Neural cell (in vitro differentiated cells): ENCODE data around the gene NPM1. TPM values are rescaled to one million over a fixed set of nuclear protein-coding genes. Genes with fewer than 3 reads are reported as not detected.

Experiments used
- H2AFZ ChIP-seq: fragments of 200-600, 300-800 bp; sonication (generic), shearing (Covaris generic); 2 replicates; pipeline ENCODE4 v1.6.0; 2014; ENCODE audit warnings: low read depth, mild to moderate bottlenecking, antibody characterized with exemption, low read length, moderate library complexity
- H3F3A ChIP-seq: fragments of 200-600 bp; shearing (Covaris generic); 2 replicates; pipeline ENCODE4 v1.6.1; 2016; ENCODE audit warnings: mild to moderate bottlenecking, moderate library complexity, mixed read lengths, antibody characterized with exemption, low read length; ENCODE audit not compliant: insufficient read depth, poor library complexity, severe bottlenecking
- H3K27ac ChIP-seq: fragments of 200-600, 300-800 bp; sonication (generic), shearing (Covaris generic); 2 replicates; pipeline ENCODE4 v1.5.1; 2014; ENCODE audit warnings: mild to moderate bottlenecking, low read length, moderate library complexity
- H3K27me3 ChIP-seq: fragments of 300-800, 200-600 bp; sonication (generic), shearing (Covaris generic); 2 replicates; pipeline ENCODE4 v1.6.0; 2014; ENCODE audit warnings: mild to moderate bottlenecking, low read depth, low read length, moderate library complexity; ENCODE audit not compliant: insufficient read depth
- H3K36me3 ChIP-seq: fragments of 300-800, 200-600 bp; sonication (generic), shearing (Covaris generic); 2 replicates; pipeline ENCODE4 v1.5.1; 2014; ENCODE audit warnings: mild to moderate bottlenecking, antibody characterized with exemption, low read length, moderate library complexity; ENCODE audit not compliant: insufficient read depth
- H3K4me2 ChIP-seq: fragments of 300-800, 200-600 bp; sonication (generic), shearing (Covaris generic); 2 replicates; pipeline ENCODE4 v1.6.0; 2014; ENCODE audit warnings: mild to moderate bottlenecking, low read length
- H3K4me3 ChIP-seq: fragments of 300-800, 200-600 bp; sonication (generic), shearing (Covaris generic); 2 replicates; pipeline ENCODE4 v1.5.1; 2014; ENCODE audit warnings: mild to moderate bottlenecking, low read length, moderate library complexity
- H3K79me2 ChIP-seq: fragments of 200-600 bp; shearing (Covaris generic); replicated peaks from 2 replicates; pipeline ENCODE4 v1.6.0; 2014; ENCODE audit warnings: mild to moderate bottlenecking, low read length, moderate library complexity; ENCODE audit not compliant: insufficient read depth
- H3K9ac ChIP-seq: fragments of 300-800, 200-600 bp; sonication (generic), shearing (Covaris generic); 2 replicates; pipeline ENCODE4 v1.6.1; 2016; ENCODE audit warnings: mild to moderate bottlenecking, low read length, mixed read lengths
- H3K9me2 ChIP-seq: fragments of 200-600 bp; shearing (Covaris generic); 2 replicates; pipeline ENCODE4 v1.6.1; 2016; ENCODE audit warnings: mild to moderate bottlenecking, low read length, mixed read lengths; ENCODE audit not compliant: insufficient read depth
- H3K9me3 ChIP-seq: fragments of 200-600, 300-800 bp; sonication (generic), shearing (Covaris generic); 2 replicates; pipeline ENCODE4 v1.6.1; 2016; ENCODE audit warnings: mild to moderate bottlenecking, mixed run types, low read length, moderate library complexity, mixed read lengths
- H4K20me1 ChIP-seq: fragments of 200-600 bp; shearing (Covaris generic); 2 replicates; pipeline ENCODE4 v1.6.1; 2016; ENCODE audit warnings: mild to moderate bottlenecking, mixed run types; ENCODE audit not compliant: insufficient read depth
- CTCF ChIP-seq: fragments of 450-650 bp; IDR thresholded peaks from 2 replicates; pipeline ENCODE4 v1.5.1; 2014; ENCODE audit warnings: antibody characterized with exemption, mild to moderate bottlenecking, moderate library complexity; ENCODE audit not compliant: poor library complexity, severe bottlenecking
- EP300 ChIP-seq: fragments of 450-650 bp; conservative IDR thresholded peaks from 2 replicates; pipeline ENCODE4 v1.6.1; 2014; ENCODE audit warnings: antibody characterized with exemption, mild to moderate bottlenecking, moderate library complexity; ENCODE audit not compliant: poor library complexity, severe bottlenecking
- EZH2 ChIP-seq: fragments of 200-600, 300-800 bp; shearing (Covaris generic), sonication (generic); IDR thresholded peaks from 2 replicates; pipeline ENCODE4 v1.6.1; 2014; ENCODE audit warnings: antibody characterized with exemption, low read length, borderline replicate concordance, mild to moderate bottlenecking; ENCODE audit not compliant: insufficient read depth, poor library complexity, severe bottlenecking
- MXI1 ChIP-seq: fragments of 450-650 bp; conservative IDR thresholded peaks from 2 replicates; pipeline ENCODE4 v1.6.1; 2014; ENCODE audit warnings: antibody characterized with exemption, mild to moderate bottlenecking; ENCODE audit not compliant: poor library complexity, severe bottlenecking
- POLR2AphosphoS5 ChIP-seq: IDR thresholded peaks from 2 replicates; pipeline ENCODE4 v1.6.1; 2012
- RAD21 ChIP-seq: fragments of 450-650 bp; conservative IDR thresholded peaks from 2 replicates; pipeline ENCODE4 v1.6.1; 2014; ENCODE audit warnings: antibody characterized with exemption, mild to moderate bottlenecking, moderate library complexity
- REST ChIP-seq: IDR thresholded peaks from 2 replicates; pipeline ENCODE4 v1.6.1; 2012; ENCODE audit warnings: borderline replicate concordance
- SMC3 ChIP-seq: fragments of 450-650 bp; conservative IDR thresholded peaks from 2 replicates; pipeline ENCODE4 v1.6.1; 2014; ENCODE audit warnings: antibody characterized with exemption, mild to moderate bottlenecking, moderate library complexity; ENCODE audit not compliant: poor library complexity
- TAF1 ChIP-seq: IDR thresholded peaks from 2 replicates; pipeline ENCODE4 v1.6.1; 2012; ENCODE audit warnings: low read depth
- polyA plus RNA-seq: library from polyadenylated mRNA; depleted of rRNA; stranded (reverse); fragments of >200 nt; gene quantifications from 2 replicates; pipeline ENCODE4 v1.2.3, GENCODE V29; 2014

NPM1 gene
- polyA plus RNA-seq, 1 donor from 2014 or later, result 1,141 TPM

- no peak for TF ChIP-seq REST
- no peak for TF ChIP-seq POLR2AphosphoS5
- no peak for TF ChIP-seq MXI1
- no peak for TF ChIP-seq TAF1
- TF ChIP-seq CTCF, result no peak
- Histone ChIP-seq H3K27ac (no peak overlapping the region), H3K79me2 (no peaks in the 10 kb centered on the region), H3K9me3 (no peaks in the 10 kb centered on the region), H2AFZ (no peak overlapping the region), H4K20me1 (no peaks in the 10 kb centered on the region), H3K27me3 (no peaks in the 10 kb centered on the region), H3K4me2 (no peak overlapping the region), H3K36me3 (no peaks in the 10 kb centered on the region), H3K9ac (no peak overlapping the region), H3F3A (no peaks in the 10 kb centered on the region), H3K4me3 (no peak overlapping the region), H3K9me2 (no peaks in the 10 kb centered on the region)
These were observed 53.7 kb downstream of the NPM1 start for GRCh38 chr5:171441246-171441791.

- Histone ChIP-seq H3K9me2 (no peaks in the 10 kb centered on the region), H3K27ac (no peak overlapping the region), H3K4me2 (no peak overlapping the region), H3F3A (no peaks in the 10 kb centered on the region), H3K27me3 (no peaks in the 10 kb centered on the region), H3K4me3 (no peak overlapping the region), H3K36me3 (no peaks in the 10 kb centered on the region), H2AFZ (no peak overlapping the region), H3K79me2 (no peaks in the 10 kb centered on the region), H4K20me1 (no peaks in the 10 kb centered on the region), H3K9me3 (no peaks in the 10 kb centered on the region), H3K9ac (no peak overlapping the region)
- no peak for TF ChIP-seq CTCF
- TF ChIP-seq MXI1, result no peak
- TF ChIP-seq SMC3, result no peak
- no peak for TF ChIP-seq EP300
- TF ChIP-seq POLR2AphosphoS5, result no peak
- no peak for TF ChIP-seq TAF1
- no peak for TF ChIP-seq REST
- TF ChIP-seq EZH2, result no peak
- TF ChIP-seq RAD21, result no peak
These were observed 54.8 kb downstream of the NPM1 start for GRCh38 chr5:171442287-171443042.
